ENCODE data around the gene MOCS1. TPM values are rescaled to one million over a fixed set of nuclear protein-coding genes. Genes with fewer than 3 reads are reported as not detected.

Gene MOCS1
- total and polyA plus RNA-seq, 2 experiments from 2014 or later: 17.2 to 28.1 TPM

GRCh38 chr6:39886871-39887270, 47.4 kb downstream of the MOCS1 start:
- DNase-seq (ENCODE audit: low spot score) (no peak), ATAC-seq (no peak)
- H3K36me3 ChIP-seq (ENCODE audit: insufficient read depth): no peaks in the 10 kb centered on the region
- peaks cover 2% of the 10 kb centered on the region for H3K27me3 Mint-ChIP-seq (ENCODE audit: insufficient read depth, low read depth, poor library complexity)
- H3K36me3 Mint-ChIP-seq (ENCODE audit: low read depth): no peaks in the 10 kb centered on the region
- H3K27me3 ChIP-seq (ENCODE audit: insufficient read depth): no peaks in the 10 kb centered on the region
- H3K9me3 Mint-ChIP-seq: no peaks in the 10 kb centered on the region
- H3K4me2 ChIP-seq: no peak overlapping the region
- H3K27ac ChIP-seq (ENCODE audit: low read depth): no peak overlapping the region
- no peaks in the 10 kb centered on the region for H3K79me2 ChIP-seq (replicated peaks; ENCODE audit: insufficient read depth)
- H3K4me1 ChIP-seq (ENCODE audit: insufficient read depth): no peaks in the 10 kb centered on the region
- H3K4me3 ChIP-seq: no peak overlapping the region
- no peaks in the 10 kb centered on the region for H4K20me1 ChIP-seq (replicated peaks; ENCODE audit: insufficient read depth)
- no peaks in the 10 kb centered on the region for H3K4me1 Mint-ChIP-seq
- no peaks in the 10 kb centered on the region for H3K9me2 ChIP-seq (ENCODE audit: insufficient read depth)
- H3F3A ChIP-seq (replicated peaks; ENCODE audit: low read depth): no peaks in the 10 kb centered on the region
- TF ChIP-seq REST (IDR thresholded peaks at IDR 0.05; ENCODE audit: unreplicated experiment): no peak
- no peak for TF ChIP-seq ZNF114 (CRISPR knock-in tag; IDR thresholded peaks at IDR 0.05)
- TF ChIP-seq CREB1 (CRISPR knock-in tag; IDR thresholded peaks at IDR 0.05; ENCODE audit: low read depth): no peak
- TF ChIP-seq POLR2AphosphoS5 (IDR thresholded peaks at IDR 0.05; ENCODE audit: low read depth): no peak
- TF ChIP-seq ZNF331 (CRISPR knock-in tag; IDR thresholded peaks at IDR 0.05; ENCODE audit: low read depth): no peak
- no peak for TF ChIP-seq EZH2phosphoT487 (IDR thresholded peaks at IDR 0.05; ENCODE audit: unreplicated experiment)
- TF ChIP-seq CTCF (conservative IDR thresholded peaks at IDR 0.05; ENCODE audit: low read depth in 2 of 2): no peak
- no peak for TF ChIP-seq NANOG (IDR thresholded peaks at IDR 0.05; ENCODE audit: borderline replicate concordance)
- no peak for TF ChIP-seq JUNB (IDR thresholded peaks at IDR 0.05; ENCODE audit: unreplicated experiment)
- TF ChIP-seq ZNF462 (CRISPR knock-in tag; IDR thresholded peaks at IDR 0.05): no peak
- no peak for TF ChIP-seq STAT1 (IDR thresholded peaks at IDR 0.05; ENCODE audit: unreplicated experiment)
- no peak for TF ChIP-seq EZH2 (IDR thresholded peaks at IDR 0.05; ENCODE audit: low read depth, unreplicated experiment)
- TF ChIP-seq ETS1 (IDR thresholded peaks at IDR 0.05): no peak
- H2AFZ ChIP-seq: no peak overlapping the region
- no peak overlapping the region for H3K4me3 Mint-ChIP-seq
- no peak overlapping the region for H3K27ac Mint-ChIP-seq
